H1 (cell line): ENCODE results near the gene SLC12A8. TPM values are rescaled to one million over a fixed set of nuclear protein-coding genes. Genes with fewer than 3 reads are reported as not detected.

Experiments used
- CTCF ChIA-PET: fragments of 300-600 bp; sonication (Branson Sonifier 250); formaldehyde crosslinking; loops from one replicate; lab custom pipeline; 2021; ENCODE audit not compliant: partially characterized antibody; lab: Charles Lee
- POLR2A ChIA-PET: fragments of 300-600 bp; sonication (Branson Sonifier 250); formaldehyde crosslinking; loops from one replicate; lab custom pipeline; 2021; ENCODE audit warnings: inconsistent platforms; ENCODE audit not compliant: partially characterized antibody; lab: Charles Lee
- DNase-seq, 2 experiments: peaks; one replicate each; pipeline versions ENCODE4 v3.0.0 to v3.0.0-alpha.2; 2010 to 2022; ENCODE audit warnings: low spot score in 2 of 2, low read depth in 1 of 2, mixed read lengths in 1 of 2
- FAIRE-seq: peaks from 2 replicates; lab custom pipeline; 2011; peaks lifted over from hg19 to GRCh38; lab: Jason Lieb, UNC
- H2AFZ ChIP-seq: 2 replicates; pipeline ENCODE4 v1.8.1; 2012; ENCODE audit warnings: low read length, inconsistent platforms
- H2AK5ac ChIP-seq: 2 replicates; pipeline ENCODE4 v1.6.1; 2013; ENCODE audit warnings: low read depth, low read length
- H2BK120ac ChIP-seq: replicated peaks from 2 replicates; pipeline ENCODE3; 2013; ENCODE audit warnings: low read depth, low read length, inconsistent platforms
- H2BK12ac ChIP-seq: 2 replicates; pipeline ENCODE4 v1.6.1; 2013; ENCODE audit warnings: low read depth, low read length
- H2BK15ac ChIP-seq: 2 replicates; pipeline ENCODE4 v1.6.1; 2013; ENCODE audit warnings: low read length
- H2BK20ac ChIP-seq: 2 replicates; pipeline ENCODE4 v1.6.1; 2013; ENCODE audit warnings: low read length
- H2BK5ac ChIP-seq: 2 replicates; pipeline ENCODE4 v1.6.1; 2013; ENCODE audit warnings: low read depth, low read length
- H3K14ac ChIP-seq: 2 replicates; pipeline ENCODE4 v1.6.1; 2013; ENCODE audit warnings: inconsistent platforms; ENCODE audit not compliant: insufficient read length
- H3K18ac ChIP-seq: 2 replicates; pipeline ENCODE4 v1.6.1; 2013; ENCODE audit warnings: low read length; ENCODE audit errors: extremely low read depth
- H3K23ac ChIP-seq: 2 replicates; pipeline ENCODE4 v1.6.1; 2013; ENCODE audit warnings: inconsistent platforms; ENCODE audit not compliant: insufficient read length
- H3K23me2 ChIP-seq: 2 replicates; pipeline ENCODE4 v1.6.1; 2013; ENCODE audit warnings: low read depth, low read length
- H3K27ac ChIP-seq: 2 replicates; pipeline ENCODE4 v1.6.1; 2011; ENCODE audit warnings: low read depth, low read length, inconsistent platforms
- H3K27me3 ChIP-seq, 4 experiments: replicated peaks in 1 of 4; 1 replicate in 1 of 4; 2 replicates in 3 of 4; pipeline versions ENCODE4 v1.6.1 to v1.8.1; 2011 to 2013; ENCODE audit warnings: low read length in 3 of 4, mild to moderate bottlenecking in 3 of 4, inconsistent platforms in 2 of 4, mixed read lengths in 2 of 4, moderate library complexity in 1 of 4; ENCODE audit not compliant: control insufficient read depth in 3 of 4, insufficient read depth in 3 of 4; ENCODE audit errors: extremely low read depth in 1 of 4
- H3K36me3 ChIP-seq, 4 experiments: 2 replicates each; pipeline versions ENCODE4 v1.6.1 to v1.8.1; 2011 to 2013; ENCODE audit warnings: mild to moderate bottlenecking in 4 of 4, low read length in 3 of 4, moderate library complexity in 2 of 4, control low read depth in 1 of 4, inconsistent platforms in 1 of 4; ENCODE audit not compliant: insufficient read depth in 4 of 4, control insufficient read depth in 2 of 4
- H3K4ac ChIP-seq: replicated peaks from 2 replicates; pipeline ENCODE3; 2013; ENCODE audit warnings: low read length, low read depth, mixed read lengths, inconsistent platforms; ENCODE audit not compliant: insufficient read length
- H3K4me1 ChIP-seq, 4 experiments: replicated peaks in 1 of 4; 1 replicate in 1 of 4; 2 replicates in 3 of 4; pipeline versions ENCODE4 v1.6.1 to v1.8.1; 2011 to 2013; ENCODE audit warnings: low read length in 3 of 4, inconsistent platforms in 2 of 4, mixed read lengths in 1 of 4; ENCODE audit not compliant: insufficient read depth in 4 of 4, control insufficient read depth in 3 of 4
- H3K4me2 ChIP-seq, 2 experiments: 2 replicates each; pipeline versions ENCODE4 v1.6.1 to v1.8.1; 2011 to 2013; ENCODE audit warnings: low read depth in 2 of 2, low read length in 2 of 2, control low read depth in 1 of 2, inconsistent platforms in 1 of 2, mild to moderate bottlenecking in 1 of 2; ENCODE audit not compliant: insufficient read depth in 1 of 2
- H3K4me3 ChIP-seq, 4 experiments: fragments of 200-600, 300-600 bp in 1 of 4; sonication (generic), shearing (Covaris generic), sonication (Bioruptor Twin) in 1 of 4; 2 replicates each; pipeline versions ENCODE4 v1.5.1 to v1.8.1; 2011 to 2016; ENCODE audit warnings: low read length in 4 of 4, low read depth in 3 of 4, control low read depth in 2 of 4, inconsistent platforms in 2 of 4, mild to moderate bottlenecking in 2 of 4, mixed read lengths in 1 of 4, moderate library complexity in 1 of 4; ENCODE audit not compliant: insufficient read depth in 2 of 4; ENCODE audit errors: extremely low read depth in 1 of 4
- H3K56ac ChIP-seq: replicated peaks from 2 replicates; pipeline ENCODE3; 2013; ENCODE audit warnings: low read depth, mild to moderate bottlenecking, mixed read lengths, low read length, inconsistent platforms; ENCODE audit not compliant: insufficient read length
- H3K79me1 ChIP-seq: 2 replicates; pipeline ENCODE4 v1.6.1; 2013; ENCODE audit warnings: low read depth, low read length, control low read depth
- H3K79me2 ChIP-seq, 2 experiments: 2 replicates each; pipeline versions ENCODE4 v1.6.1 to v1.8.1; 2012 to 2013; ENCODE audit warnings: low read length in 2 of 2, mild to moderate bottlenecking in 2 of 2, inconsistent platforms in 1 of 2; ENCODE audit not compliant: insufficient read depth in 2 of 2, control insufficient read depth in 1 of 2
- H3K9ac ChIP-seq, 4 experiments: replicated peaks in 1 of 4; 1 replicate in 1 of 4; 2 replicates in 3 of 4; pipeline versions ENCODE4 v1.6.1 to v1.8.1; 2011 to 2013; ENCODE audit warnings: low read depth in 3 of 4, low read length in 3 of 4, control low read depth in 2 of 4, mild to moderate bottlenecking in 2 of 4, moderate library complexity in 2 of 4, inconsistent platforms in 1 of 4; ENCODE audit errors: extremely low read depth in 1 of 4
- H3K9me3 ChIP-seq, 2 experiments: 2 replicates each; pipeline versions ENCODE4 v1.6.1 to v1.8.1; 2012 to 2013; ENCODE audit warnings: mild to moderate bottlenecking in 2 of 2, moderate library complexity in 2 of 2, control low read depth in 1 of 2, inconsistent platforms in 1 of 2, low read depth in 1 of 2, low read length in 1 of 2, mixed read lengths in 1 of 2; ENCODE audit not compliant: insufficient read depth in 2 of 2
- H4K20me1 ChIP-seq, 2 experiments: replicated peaks in 1 of 2; 2 replicates each; pipeline versions ENCODE3 to v1.8.1; 2011 to 2013; ENCODE audit warnings: inconsistent platforms in 2 of 2, low read length in 2 of 2, mild to moderate bottlenecking in 1 of 2; ENCODE audit not compliant: insufficient read depth in 2 of 2, control insufficient read depth in 1 of 2
- H4K5ac ChIP-seq: 2 replicates; pipeline ENCODE4 v1.6.1; 2013; ENCODE audit warnings: low read length, low read depth, mixed read lengths, inconsistent platforms; ENCODE audit not compliant: insufficient read length
- H4K8ac ChIP-seq: 2 replicates; pipeline ENCODE4 v1.8.0; 2013; ENCODE audit warnings: mild to moderate bottlenecking, moderate library complexity, low read length, inconsistent platforms; ENCODE audit not compliant: insufficient read depth; ENCODE audit errors: extremely low read depth
- H4K91ac ChIP-seq: replicated peaks from 2 replicates; pipeline ENCODE3; 2013; ENCODE audit warnings: low read length, mixed read lengths, inconsistent platforms; ENCODE audit not compliant: insufficient read length
- ASH2L ChIP-seq: fragments of 200-600, 300-600 bp; sonication (generic); IDR thresholded peaks from one replicate; pipeline ENCODE4 v1.7.1; 2017; ENCODE audit warnings: low read length
- HDAC2 ChIP-seq, 2 experiments: fragments of 300-600 bp in 1 of 2; sonication (generic) in 1 of 2; IDR thresholded peaks; 2 replicates each; pipeline ENCODE4 v1.6.1; 2011 to 2012; ENCODE audit warnings: low read depth in 2 of 2, low read length in 2 of 2, mild to moderate bottlenecking in 2 of 2, moderate library complexity in 2 of 2, borderline replicate concordance in 1 of 2, inconsistent platforms in 1 of 2
- POLR2AphosphoS5 ChIP-seq: IDR thresholded peaks from 2 replicates; pipeline ENCODE4 v1.6.1; 2011; ENCODE audit warnings: low read depth, low read length
- POU5F1 ChIP-seq: IDR thresholded peaks from 2 replicates; pipeline ENCODE4 v1.6.1; 2011; ENCODE audit warnings: low read depth, mild to moderate bottlenecking, low read length, moderate library complexity
- RNF2 ChIP-seq: fragments of 200-900, 300-1000 bp; sonication (generic); IDR thresholded peaks from 2 replicates; pipeline ENCODE4 v1.7.1; 2016; ENCODE audit warnings: borderline replicate concordance, low read depth, mild to moderate bottlenecking, antibody characterized with exemption, low read length; ENCODE audit not compliant: poor library complexity, severe bottlenecking; ENCODE audit errors: missing control alignments
- SIRT6 ChIP-seq: IDR thresholded peaks from one replicate; pipeline ENCODE4 v1.7.1; 2012; ENCODE audit warnings: low read length, inconsistent platforms
- TBP ChIP-seq: IDR thresholded peaks from 2 replicates; pipeline ENCODE4 v1.6.1; 2011; ENCODE audit warnings: low read depth, low read length, improper control_type of control experiment
- YY1 ChIP-seq: IDR thresholded peaks from 2 replicates; pipeline ENCODE4 v1.6.1; 2011; ENCODE audit warnings: low read depth, mild to moderate bottlenecking, low read length
- WGBS, 2 experiments: shearing (Covaris generic) in 1 of 2; methylation state at CpG; one replicate each; pipeline versions ENCODE4 v1.1.6 to v1.1.7; 2013 to 2015; ENCODE audit warnings: low lambda C conversion rate in 2 of 2, mixed read lengths in 2 of 2, inconsistent platforms in 1 of 2, low coverage in 1 of 2, missing lambda C conversion rate in 1 of 2; ENCODE audit not compliant: insufficient replicate concordance in 2 of 2, insufficient coverage in 1 of 2, insufficient read length in 1 of 2; ENCODE audit errors: extremely low coverage in 1 of 2, missing lambda C conversion rate in 1 of 2; 5-methylcytosine and 5-hydroxymethylcytosine counted together
- polyA plus RNA-seq, 7 experiments: library from polyadenylated mRNA; depleted of rRNA in 3 of 7; stranded (reverse) in 5 of 7; unstranded in 2 of 7; fragments of >200 nt in 5 of 7; fragments of 200-250 nt in 2 of 7; gene quantifications; 1 replicate in 5 of 7; 2 replicates in 1 of 7; 4 replicates in 1 of 7; pipeline versions ENCODE4 v1.2.1 to v1.2.3, GENCODE V29; 2011 to 2013; ENCODE audit warnings: missing spikeins in 2 of 7, mixed read lengths in 2 of 7
- total RNA-seq: library from RNA; stranded (reverse); fragmentation: NEBNext Ultra II Directional; extraction: Animal tissue kit (Norgen Biotek cat#: 25700); gene quantifications from 2 replicates; pipeline ENCODE4 v1.2.1, GENCODE V29; 2021

The SLC12A8 gene
- total and polyA plus RNA-seq, 2 of the 8 experiments (the other 6 are each of a cell fraction or from before 2014, with no cell fraction given) = 13.7 to 14.4 TPM

GRCh38 chr3:125232401-125232800 is 19.9 kb upstream of the SLC12A8 start:
- Histone ChIP-seq H3K36me3 (peaks cover 0 to 10% (median 6%) of the 10 kb centered on the region in 4 experiments; a peak in 6 of 8 replicates), H3K4me1 (no peaks in the 10 kb centered on the region), H3K23ac (no peak overlapping the region), H3K4me2 (no peak overlapping the region), H3K4ac (no peak overlapping the region), H4K5ac (no peak overlapping the region), H4K20me1 (no peaks in the 10 kb centered on the region), H3K9ac (no peak overlapping the region), H2BK5ac (no peak overlapping the region), H3K18ac (no peak overlapping the region), H3K56ac (no peak overlapping the region), H2BK20ac (no peak overlapping the region), H3K9me3 (no peaks in the 10 kb centered on the region), H2BK15ac (no peak overlapping the region), H3K79me2 (no peaks in the 10 kb centered on the region), H4K91ac (no peak overlapping the region), H2BK120ac (no peak overlapping the region), H3K79me1 (no peaks in the 10 kb centered on the region), H4K8ac (no peak overlapping the region; the same call in 1 of the 2 replicates), H2AK5ac (no peak overlapping the region), H3K23me2 (no peaks in the 10 kb centered on the region), H2AFZ (no peak overlapping the region), H2BK12ac (no peak overlapping the region), H3K27me3 (no peaks in the 10 kb centered on the region), H3K4me3 (no peak overlapping the region), H3K14ac (no peak overlapping the region), H3K27ac (no peak overlapping the region)
- 88% methylated on average over 3 of the region's 3 CpGs; no CpG with 5 or more reads in 1 of the 2 experiments for WGBS, 2 experiments
- ChIA-PET POLR2A (interaction anchor here (0.6 kb wide), 1 partner anchor 74 kb away, joined by 4 read pairs; no protein-coding TSS in a partner anchor), CTCF (interaction anchor here (0.7 to 1.3 kb wide), 3 partner anchors 30 to 219 kb away, joined by 3 to 6 read pairs (median 3); no protein-coding TSS in a partner anchor)
- FAIRE-seq (no peak), DNase-seq (no peak)
- TF ChIP-seq ASH2L = no peak
- TF ChIP-seq TBP = no peak
- TF ChIP-seq SIRT6 = no peak
- TF ChIP-seq RNF2 = no peak
- TF ChIP-seq POU5F1 = no peak
- no peak for TF ChIP-seq POLR2AphosphoS5
- TF ChIP-seq YY1 = no peak
- no peak for TF ChIP-seq HDAC2 (IDR thresholded peaks at IDR 0.05; ENCODE audit: borderline replicate concordance in 1 of 2, low read depth in 2 of 2, low read length in 2 of 2)
